Ishikawa (cell line): ENCODE results near the gene PUSL1.

Source experiments
- CEBPB ChIP-seq: IDR thresholded peaks from 2 replicates; pipeline ENCODE4 v1.6.1; 2012
- CREB1 ChIP-seq: IDR thresholded peaks from 2 replicates; pipeline ENCODE4 v1.6.1; 2012; ENCODE audit warnings: low read depth
- EGR1 ChIP-seq: IDR thresholded peaks from 2 replicates; pipeline ENCODE4 v1.6.1; 2012
- EP300 ChIP-seq: IDR thresholded peaks from 2 replicates; pipeline ENCODE4 v1.6.1; 2012; ENCODE audit warnings: borderline replicate concordance
- MAX ChIP-seq: IDR thresholded peaks from 2 replicates; pipeline ENCODE4 v1.6.1; 2012
- RAD21 ChIP-seq: IDR thresholded peaks from 2 replicates; pipeline ENCODE4 v1.6.1; 2012; ENCODE audit warnings: low read depth
- REST ChIP-seq: IDR thresholded peaks from 2 replicates; pipeline ENCODE4 v1.6.1; 2012; ENCODE audit warnings: low read depth, mild to moderate bottlenecking
- TAF1 ChIP-seq: IDR thresholded peaks from 2 replicates; pipeline ENCODE4 v1.6.1; 2012; ENCODE audit warnings: low read depth, mild to moderate bottlenecking
- TCF12 ChIP-seq: IDR thresholded peaks from 2 replicates; pipeline ENCODE4 v1.6.1; 2012; ENCODE audit warnings: low read depth
- TEAD4 ChIP-seq: IDR thresholded peaks from 2 replicates; pipeline ENCODE4 v1.6.1; 2012
- USF1 ChIP-seq: IDR thresholded peaks from 2 replicates; pipeline ENCODE4 v1.6.1; 2012

GRCh38 chr1:1354271-1355247 lies 46.2 kb downstream of the PUSL1 start:
- TF ChIP-seq TEAD4 (no peak), MAX (no peak; the same call in 1 of the 2 replicates), EP300 (no peak), CEBPB (no peak), REST (no peak), RAD21 (no peak), TAF1 (no peak), USF1 (no peak), EGR1 (no peak), CREB1 (no peak), TCF12 (no peak)
